GM19035 (cell line): ENCODE results near the gene DDA1.

Experiments
- ATAC-seq: cut with Tn5 transposase; IDR thresholded peaks from one replicate; pipeline ENCODE4 v1.9.1; 2021; ENCODE audit not compliant: unreplicated experiment

The DDA1 gene

DNA sequence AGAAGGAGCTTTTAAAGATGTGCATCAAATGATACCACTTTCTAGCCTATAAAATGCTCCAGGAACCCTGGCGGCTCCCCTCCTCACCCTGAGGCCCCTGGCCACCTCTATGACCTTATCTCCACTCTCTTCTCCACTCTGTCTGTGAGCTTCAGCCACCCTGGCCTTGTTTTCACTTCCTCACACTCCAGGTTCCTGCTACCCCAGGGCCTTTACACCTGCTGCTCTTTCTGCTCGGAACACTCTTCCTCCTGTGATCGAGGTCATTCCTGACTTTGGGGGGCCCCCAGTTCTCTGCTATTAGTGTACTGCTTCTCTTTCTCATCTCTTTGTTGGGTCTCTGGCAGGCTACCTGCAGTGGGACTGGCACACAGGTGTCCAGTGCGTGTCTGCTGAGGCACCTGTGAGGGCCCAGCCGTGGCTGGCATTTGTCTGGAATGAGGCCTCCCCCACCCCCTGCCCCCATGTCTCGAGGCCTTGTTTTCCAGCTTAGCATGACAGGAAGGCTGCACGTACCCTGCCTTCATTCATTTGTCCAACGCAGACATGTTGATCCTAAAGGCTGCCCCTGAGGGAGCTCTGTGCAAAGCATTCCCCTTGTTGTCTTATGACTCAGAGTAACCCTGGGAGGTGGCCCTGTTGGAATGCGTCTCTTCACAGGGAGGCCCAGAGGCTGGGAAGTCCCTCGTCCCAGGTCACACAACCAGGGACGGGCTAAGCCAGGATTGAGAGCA lies 2.3 kb downstream of the DDA1 start:
- ATAC-seq = no peak

DNA sequence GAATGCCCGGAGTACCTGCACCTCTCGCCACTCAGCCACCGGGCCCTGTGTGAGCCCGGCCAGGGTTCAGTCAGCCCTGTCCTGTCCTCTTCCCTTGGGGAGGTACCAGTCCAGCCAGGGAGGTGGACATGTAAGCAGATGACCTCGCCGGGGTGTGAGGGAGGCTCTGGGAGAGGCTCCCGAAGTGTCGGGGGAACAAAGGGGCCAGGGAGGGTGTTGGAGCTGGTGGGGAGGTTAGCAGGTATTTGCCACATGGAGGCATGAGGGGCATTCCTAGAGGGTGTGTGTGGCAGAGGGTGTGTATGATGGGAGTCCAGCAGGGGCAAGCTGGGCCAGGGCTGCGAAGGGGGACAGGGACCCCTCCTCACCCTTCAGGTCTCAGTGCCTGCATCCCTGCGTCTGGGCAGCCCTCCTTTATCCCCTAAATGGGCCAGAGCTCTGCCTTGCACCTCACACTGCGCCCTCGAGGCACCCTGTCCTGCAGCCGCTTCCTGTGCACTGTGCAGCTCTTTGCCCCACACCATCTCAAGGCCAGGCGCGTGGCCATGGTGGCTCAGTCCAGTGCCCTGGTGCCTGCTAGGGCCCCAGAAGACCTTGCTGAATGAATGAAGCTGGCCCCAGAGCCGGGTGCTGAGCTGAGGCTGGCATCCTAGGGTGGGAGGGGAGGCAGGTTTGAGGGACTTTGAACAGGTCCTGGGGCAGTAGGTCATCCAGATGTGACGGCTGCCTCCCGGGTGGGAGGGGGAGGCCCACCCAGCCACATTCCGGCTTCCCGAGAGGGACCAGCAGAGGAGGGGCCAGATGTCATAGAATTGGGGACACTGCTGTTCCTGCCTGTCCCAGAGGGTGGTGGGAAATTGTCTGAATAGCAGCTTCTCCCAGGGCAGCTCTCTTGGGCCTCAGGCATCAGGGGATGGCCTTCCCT lies 3.1 kb downstream of the DDA1 start:
- no peak for ATAC-seq

DNA sequence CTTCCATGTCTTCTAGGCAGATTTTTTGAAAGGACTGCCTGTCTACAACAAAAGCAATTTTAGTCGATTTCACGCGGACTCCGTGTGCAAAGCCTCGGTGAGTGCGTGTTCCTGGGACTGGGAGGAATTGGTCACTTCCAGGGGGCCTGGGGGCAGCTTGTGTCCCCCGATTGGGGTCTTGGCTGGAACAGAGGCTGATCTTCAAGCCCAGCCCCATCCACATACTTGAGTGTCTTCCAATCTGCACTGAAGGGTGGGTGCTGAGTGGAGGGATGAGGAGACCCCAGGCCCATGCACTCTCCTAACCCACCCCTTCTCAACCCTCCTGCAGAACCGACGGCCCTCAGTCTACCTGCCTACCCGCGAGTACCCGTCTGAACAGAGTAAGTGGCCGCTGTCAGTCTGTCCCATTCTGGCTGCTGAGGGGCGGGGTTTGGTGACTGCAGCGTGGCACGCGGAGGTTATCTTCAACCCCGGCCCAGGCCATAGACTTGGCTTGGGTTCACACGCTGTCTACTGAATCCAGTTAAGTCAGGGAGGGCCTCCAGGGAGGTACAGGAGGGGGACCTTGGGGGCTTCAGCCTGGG lies 4.7 kb downstream of the DDA1 start:
- no peak for ATAC-seq

DNA sequence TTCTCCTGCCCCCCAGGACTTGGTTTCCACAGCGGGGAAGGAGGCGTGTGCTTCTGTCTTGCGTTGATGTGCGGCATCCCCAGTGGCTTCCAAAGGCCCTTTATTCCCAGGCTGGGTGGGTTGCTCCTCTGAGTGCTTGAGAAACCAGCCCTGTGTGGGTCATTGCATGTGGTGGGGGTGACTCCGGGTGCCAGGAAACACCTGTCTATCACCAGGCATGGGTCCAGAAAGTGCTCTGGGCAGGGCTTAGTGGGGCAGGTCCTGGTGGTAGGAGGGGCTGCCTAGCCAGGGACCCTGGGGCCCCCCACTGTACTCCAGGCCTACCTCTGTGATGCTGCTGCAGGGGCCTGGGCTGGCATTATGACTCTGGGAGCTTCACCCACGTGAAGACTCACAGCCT lies 9.6 kb downstream of the DDA1 start:
- ATAC-seq = no peak

DNA sequence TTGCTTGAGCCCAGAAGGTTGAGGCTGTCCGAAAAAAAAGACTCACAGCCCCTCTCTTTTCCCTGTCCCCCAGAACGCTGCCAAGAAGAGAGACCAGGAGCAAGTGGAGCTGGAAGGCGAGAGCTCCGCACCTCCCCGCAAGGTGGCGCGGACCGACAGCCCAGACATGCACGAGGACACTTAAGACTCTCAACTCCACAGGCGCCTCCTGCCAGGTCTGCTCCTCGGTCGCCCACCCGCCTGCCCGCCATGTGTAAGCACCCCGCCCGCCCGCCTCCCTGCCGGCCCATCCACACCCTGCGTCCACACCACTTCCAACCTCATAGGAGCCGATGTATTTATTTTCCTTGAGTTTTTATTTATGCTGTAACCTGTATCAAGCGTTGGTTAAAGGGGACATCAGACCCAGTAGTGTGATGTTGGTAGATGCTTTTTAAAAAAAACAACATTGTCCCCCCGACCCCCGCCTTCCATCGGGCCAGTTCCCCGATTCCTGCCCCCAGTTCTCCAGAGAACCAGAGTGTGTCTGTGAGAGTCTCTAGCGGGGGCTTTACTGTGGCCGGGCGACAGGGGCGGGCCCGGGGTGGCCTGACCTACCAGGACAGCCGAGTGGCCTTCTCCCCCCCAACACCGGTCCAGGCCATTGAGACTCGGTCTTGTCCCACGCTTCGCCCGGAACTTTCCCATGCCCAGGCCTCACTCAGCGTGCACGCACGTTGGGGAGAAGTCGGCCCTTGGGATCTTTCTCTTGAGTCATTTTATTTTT lies 10.3 kb downstream of the DDA1 start:
- no peak for ATAC-seq

DNA sequence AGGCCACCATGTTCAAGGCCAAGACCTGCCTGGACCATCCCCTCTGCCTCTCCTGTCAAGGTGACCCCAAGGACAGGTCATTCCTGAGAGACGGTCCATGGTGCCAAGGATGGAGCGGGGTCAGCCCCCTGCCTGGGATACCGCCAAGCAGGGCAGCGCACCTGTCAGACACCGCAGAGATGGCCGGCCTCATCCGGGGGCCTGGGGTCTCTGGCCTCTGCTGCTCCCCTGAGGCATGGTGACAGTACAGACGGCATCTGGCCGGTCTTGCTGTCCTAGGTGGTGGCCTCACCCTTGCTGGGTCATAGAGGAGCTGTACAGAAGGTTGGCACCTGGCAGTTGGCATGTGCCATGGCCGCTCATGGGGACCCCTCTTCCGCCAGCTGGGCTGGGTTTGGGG lies 11.1 kb downstream of the DDA1 start:
- ATAC-seq = no peak

DNA sequence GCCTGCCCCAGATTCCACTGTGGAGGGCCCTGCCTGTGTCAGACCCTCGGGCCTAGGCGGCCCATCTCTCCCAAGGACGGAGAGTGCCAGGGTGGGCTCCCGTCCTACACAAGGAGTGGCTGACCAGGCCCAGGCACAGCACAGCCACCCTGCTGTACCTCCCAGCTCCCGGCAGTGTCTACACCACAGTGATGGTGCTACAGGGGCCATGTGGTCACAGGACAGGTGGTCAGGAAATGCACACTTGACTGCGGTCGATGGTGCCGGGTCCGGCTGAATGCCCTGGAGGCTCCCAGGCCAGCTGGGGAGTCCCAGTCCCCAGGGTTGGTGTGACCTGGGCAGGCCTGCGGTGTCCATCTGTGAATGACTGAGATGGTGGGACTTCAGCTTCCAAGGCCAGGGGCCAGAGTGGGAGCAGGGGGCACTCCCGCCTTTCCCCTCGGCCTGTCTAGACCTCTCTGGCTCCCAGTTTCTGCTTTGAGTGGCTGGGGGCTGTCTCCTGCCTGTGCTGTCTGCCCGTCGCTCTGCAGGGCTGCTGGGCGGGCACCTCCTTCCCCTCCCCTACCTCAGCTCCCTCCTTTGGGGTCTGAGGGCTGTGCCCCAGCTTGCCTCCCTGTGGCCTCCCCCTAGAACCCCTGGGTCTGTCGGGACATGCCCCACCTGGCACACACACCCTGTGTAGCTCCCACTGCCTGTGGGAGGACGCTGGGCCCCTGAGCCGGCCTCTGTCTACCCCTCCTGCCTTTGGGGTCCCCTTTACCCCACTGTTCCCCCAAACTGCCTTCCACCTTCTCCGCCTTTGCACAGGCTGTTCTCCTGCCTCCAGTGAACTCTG lies 12.5 kb downstream of the DDA1 start:
- no peak for ATAC-seq

DNA sequence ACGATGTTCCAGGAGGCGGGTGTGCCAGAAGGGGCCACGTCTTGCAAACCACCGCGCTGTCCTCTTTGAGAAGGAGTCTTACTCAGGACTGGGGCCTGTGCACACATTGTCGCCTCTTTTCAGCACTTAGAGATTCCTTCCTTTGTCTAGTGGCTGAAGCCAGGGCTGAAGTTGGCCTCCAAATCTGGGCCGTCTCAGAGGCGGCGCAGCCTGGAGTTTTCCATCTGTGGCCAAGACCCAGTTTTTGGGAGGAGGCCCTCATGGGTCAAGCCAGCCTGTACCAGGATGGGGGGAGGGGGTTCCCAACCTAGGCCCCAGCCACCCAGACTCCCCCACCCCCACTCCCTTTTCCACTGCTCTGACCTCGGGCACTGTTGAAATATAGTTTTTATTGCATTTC lies 13.5 kb downstream of the DDA1 start:
- no peak for ATAC-seq

DNA sequence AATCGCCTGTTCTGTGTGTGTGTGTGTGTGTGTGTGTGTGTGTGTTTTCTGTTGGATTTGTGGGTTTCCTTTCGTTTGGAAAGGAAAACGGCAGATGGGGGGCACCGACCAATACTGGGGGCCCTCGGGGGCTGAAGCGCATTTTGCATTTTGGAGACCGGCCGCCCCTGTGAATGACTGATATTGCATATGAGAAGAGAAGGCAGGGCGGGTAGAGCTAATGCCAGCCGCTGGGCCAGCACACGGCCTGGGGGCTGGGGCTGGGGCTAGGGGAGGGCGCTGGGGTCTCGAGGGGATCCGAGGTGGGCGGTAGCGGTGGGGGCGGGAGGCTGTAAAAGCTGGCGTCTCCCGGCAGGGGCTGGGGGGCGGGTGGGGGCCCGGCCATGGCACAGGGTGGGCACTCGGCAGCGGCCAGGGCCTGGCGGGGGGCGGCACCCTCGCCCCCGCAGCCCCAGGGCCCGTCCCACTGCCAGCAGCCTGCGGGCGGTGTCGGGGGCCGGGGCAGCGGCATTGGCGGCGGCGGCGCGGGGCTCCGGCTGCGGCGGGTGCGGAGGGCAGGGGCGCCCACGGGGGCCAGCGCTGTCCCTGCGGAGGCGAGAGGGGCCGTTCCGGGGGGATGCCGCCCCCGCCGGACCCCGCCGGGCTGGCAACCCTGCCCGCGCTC lies 14.1 kb downstream of the DDA1 start:
- no peak for ATAC-seq

DNA sequence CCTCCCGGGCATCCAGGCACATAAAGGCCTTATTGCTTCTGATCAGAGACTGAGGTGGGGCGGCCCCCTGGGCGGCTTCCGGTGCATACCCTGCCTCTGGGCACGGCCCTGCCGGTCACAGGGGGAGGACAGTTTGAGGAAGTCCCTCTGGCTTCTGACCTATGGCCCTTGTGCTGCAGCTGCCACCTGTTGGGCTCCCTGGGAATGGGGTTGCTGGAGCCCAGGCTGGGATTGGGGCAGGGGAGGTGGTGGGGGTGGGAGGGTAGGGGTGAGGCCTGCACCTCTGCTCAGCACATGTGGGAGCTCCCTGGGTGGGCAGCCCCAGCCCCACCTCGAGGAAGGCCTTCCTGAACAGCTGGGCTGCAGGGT lies 14.6 kb downstream of the DDA1 start:
- ATAC-seq = no peak

DNA sequence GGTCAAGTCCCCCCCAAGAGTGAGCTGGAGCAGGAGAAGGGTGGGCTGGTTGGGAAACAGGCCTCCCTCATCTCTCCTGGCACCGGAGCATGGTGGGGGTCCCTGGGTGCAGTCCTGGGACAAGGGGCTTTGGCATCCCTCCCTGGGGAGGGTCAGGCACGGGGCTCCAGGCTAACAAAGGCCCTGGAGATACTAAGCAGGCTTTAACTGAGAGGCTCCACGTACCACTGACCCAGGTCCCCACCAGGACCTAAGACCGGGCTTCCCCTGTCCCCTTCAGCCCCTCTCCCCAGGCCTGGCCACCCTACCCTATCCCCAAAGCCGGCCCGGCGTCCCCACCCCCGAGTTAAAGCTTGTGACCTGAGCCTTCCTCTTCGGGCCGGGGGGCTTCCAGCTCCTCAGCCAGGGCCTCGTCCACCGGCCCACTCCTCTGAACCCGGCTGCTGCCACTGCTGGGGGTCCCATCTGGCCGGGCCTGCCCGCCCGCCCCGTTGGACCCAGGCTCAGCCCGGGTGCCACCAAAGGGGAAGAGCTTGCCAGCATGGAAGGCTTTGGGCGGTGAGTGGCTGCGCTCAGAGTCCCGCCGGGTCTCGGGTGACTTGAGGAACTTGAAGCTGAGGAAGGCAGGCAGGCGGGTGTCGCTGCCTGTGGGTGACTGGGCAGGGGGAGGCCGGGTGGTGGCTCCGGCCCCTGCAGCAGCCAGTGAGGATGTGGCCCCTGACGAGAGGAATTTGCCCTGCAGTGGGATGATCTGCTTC lies 15.2 kb downstream of the DDA1 start:
- ATAC-seq = no peak

DNA sequence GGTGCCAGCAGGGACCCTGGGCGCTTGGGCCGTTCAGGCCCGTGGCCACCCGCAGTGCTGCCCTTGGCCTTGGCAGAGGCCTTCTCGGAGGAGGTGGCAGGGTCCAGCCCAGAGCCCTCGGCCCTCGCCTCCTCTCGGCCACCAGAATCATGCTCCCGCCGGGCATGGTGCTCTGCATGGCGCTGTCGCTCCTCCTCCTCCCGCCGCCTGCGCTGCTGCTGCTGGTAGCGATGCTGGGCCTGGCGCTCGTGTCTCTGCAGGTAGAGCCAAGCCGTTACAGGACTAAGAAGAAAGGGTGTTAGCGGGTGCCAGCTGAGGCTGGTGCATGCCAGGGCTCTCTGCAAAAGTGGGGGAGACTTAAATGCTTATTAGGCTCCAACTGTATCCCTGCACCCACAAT lies 15.8 kb downstream of the DDA1 start:
- no peak for ATAC-seq

DNA sequence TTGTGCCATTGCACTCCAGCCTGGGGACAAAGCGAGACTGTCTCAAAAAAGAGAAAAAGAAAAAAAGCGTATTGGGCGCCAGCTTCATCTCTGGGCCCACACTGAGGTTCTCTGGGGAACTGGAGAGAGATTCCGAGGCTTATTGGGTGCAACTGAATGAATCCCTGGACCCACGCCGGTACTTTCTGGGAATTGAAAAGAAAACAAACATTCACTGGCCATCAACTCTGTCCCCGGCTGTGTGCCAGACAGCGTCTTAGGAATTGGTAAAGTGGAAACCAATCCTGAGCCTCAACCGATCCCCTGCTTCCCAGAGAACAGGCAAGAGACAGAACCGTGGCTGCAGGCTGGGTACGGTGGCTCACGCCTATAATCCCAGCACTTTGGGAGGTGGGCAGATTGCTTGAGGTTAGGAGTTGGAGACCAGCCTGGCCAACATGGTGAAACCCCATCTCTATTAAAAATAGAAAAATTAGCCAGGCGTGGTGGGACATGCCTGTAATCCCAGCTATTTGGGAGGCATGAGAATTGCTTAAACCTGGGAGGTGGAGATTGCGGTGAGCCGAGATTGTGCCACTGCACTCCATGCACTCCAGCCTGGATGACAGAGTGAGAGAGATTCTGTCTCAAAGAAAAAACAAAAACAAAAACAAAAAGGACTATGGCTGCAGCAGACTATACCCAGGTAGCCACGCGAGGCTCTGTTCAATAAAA lies 16.7 kb downstream of the DDA1 start:
- no peak for ATAC-seq

DNA sequence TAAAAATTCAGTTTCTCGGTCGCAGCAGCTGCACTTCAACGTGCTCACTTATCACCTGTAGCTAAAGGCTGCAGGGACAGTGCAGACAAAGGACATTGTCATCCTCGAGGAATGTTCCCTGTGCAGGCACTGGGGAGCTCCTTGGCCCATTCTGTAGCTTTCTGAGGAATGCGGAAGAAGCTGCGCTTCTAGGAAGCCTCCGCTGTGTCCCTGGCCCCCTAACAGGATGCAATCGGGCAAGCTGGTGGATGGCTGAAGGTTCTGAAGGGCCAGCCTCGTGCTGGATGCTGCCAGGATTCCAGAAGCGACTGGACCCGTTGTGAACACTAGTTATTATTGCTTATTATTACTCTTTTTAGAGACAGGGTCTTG lies 17.2 kb downstream of the DDA1 start:
- no peak for ATAC-seq

DNA sequence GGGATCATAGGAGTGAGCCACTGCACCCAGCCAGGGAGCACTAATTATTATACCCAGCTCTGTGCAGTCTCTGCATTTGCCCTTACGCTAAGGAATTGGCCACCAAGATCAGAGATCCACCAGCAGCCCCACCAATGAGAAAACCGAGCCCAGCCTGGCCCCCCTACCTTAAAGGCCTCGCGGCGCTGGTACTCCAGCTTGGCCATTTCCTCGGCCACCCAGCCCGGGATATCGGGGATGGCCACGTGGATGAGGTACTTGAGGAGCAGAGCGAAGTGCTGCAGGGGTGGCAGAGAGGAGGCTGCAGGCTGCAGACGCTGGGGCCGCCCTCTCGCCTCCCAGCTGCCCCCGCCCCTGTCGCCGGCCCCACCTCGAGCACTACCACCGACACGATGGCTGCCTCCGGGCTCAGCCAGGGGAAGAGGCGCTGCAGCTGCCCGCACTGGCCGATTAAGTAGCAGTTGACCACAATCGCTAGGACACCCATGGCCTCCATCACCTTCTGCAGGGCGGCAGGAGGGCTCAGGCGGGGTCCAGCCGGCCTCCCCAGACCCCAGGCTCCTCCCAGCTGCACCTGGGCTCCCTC lies 17.8 kb downstream of the DDA1 start:
- ATAC-seq = no peak

DNA sequence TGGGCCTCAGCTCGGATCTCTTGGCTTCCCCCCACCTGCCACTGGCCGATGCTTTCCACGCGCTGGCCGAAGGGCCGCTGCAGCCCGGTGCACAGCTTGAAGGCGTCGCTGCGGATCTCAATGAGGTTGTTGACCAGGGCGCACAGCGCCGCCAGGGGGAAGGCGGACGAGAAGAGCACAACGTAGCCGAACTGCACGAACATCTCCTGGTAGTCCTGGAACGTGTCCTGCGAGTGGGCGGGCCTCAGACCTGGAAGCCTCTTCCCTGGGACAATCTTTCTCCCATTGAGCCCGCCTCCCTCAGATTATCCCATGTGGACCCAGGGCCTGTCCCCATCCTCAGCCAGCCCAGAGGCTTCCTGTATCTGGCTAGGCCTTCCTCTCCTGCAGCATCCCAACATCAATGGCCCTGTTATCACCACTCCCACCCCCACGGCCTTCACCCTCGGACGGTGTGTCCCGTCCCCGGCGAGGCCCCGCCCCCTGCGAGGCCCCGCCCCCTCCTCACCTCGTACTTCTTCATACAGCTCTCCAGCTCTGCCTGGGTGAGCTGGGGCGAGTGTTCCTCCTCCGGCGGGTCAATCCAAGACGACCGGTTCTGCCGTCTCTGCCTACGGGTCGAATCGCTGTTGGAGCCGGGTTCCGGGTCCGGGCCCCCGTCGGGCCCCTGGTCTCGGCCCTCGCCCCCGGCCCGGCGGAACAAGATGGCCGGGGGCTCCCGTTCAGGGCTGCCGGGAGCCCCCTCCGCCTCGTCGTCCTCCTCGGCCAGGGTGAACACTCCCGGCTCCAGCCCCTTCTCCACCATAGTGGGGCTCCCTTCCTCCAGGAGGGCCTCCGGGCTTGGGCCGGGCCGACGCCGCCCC lies 18.5 kb downstream of the DDA1 start:
- ATAC-seq = no peak
